Measurements from ENCODE around the gene ITGB4.
"Not testable (repeated sequence)": the region's sequence is repeated elsewhere in the genome, so short reads cannot be mapped to it uniquely, and the experiment has no call there.

The ITGB4 gene

GRCh38 chr17:75754378-75755204 lies 33.3 kb downstream of the ITGB4 start:
- DNase-seq = peak; percentile 25

- DNase-seq = peak; percentile 39
Observed at GRCh38 chr17:75755205-75755901, 34.1 kb downstream of the ITGB4 start.

GRCh38 chr17:75755990-75756389 lies 34.7 kb downstream of the ITGB4 start:
- DNase-seq = no peak

- DNase-seq = no peak
Observed at GRCh38 chr17:75756451-75757085, 35.3 kb downstream of the ITGB4 start.

GRCh38 chr17:75757086-75757681 lies 35.9 kb downstream of the ITGB4 start:
- no peak for DNase-seq

- DNase-seq = peak; percentile 32
Observed at GRCh38 chr17:75758131-75758905, 37.1 kb downstream of the ITGB4 start.

GRCh38 chr17:75759457-75759856 lies 38.2 kb downstream of the ITGB4 start:
- no peak for DNase-seq

GRCh38 chr17:75759978-75760640 lies 38.9 kb downstream of the ITGB4 start:
- DNase-seq = not testable (repeated sequence)

- DNase-seq = no peak
Observed at GRCh38 chr17:75762513-75763268, 41.4 kb downstream of the ITGB4 start.

- DNase-seq = no peak
Observed at GRCh38 chr17:75763269-75763607, 42.0 kb downstream of the ITGB4 start.

GRCh38 chr17:75763613-75764416 lies 42.6 kb downstream of the ITGB4 start:
- peak; percentile 52 for DNase-seq

- DNase-seq = no peak
Observed at GRCh38 chr17:75764417-75764710, 43.1 kb downstream of the ITGB4 start.

- peak; percentile 90 for DNase-seq
Observed at GRCh38 chr17:75764711-75765421, 43.6 kb downstream of the ITGB4 start, which contains the start of gene GALK1. Gene GALK1, minus strand, starts transcription at chr17:75765192. Its CDS starts 56 bp downstream, at chr17:75765136.

GRCh38 chr17:75765981-75766380 lies 44.7 kb downstream of the ITGB4 start:
- DNase-seq = no peak

- DNase-seq = no peak
Observed at GRCh38 chr17:75767881-75768280, 46.6 kb downstream of the ITGB4 start.

GRCh38 chr17:75769536-75769935 lies 48.3 kb downstream of the ITGB4 start:
- DNase-seq = no peak

- peak; percentile 44 for DNase-seq
Observed at GRCh38 chr17:75771334-75772281, 50.3 kb downstream of the ITGB4 start.

- DNase-seq = no peak
Observed at GRCh38 chr17:75773121-75773807, 52.0 kb downstream of the ITGB4 start.

All from NCI-H82 (cell line).